Neuronal stem cell (in vitro differentiated cells): ENCODE data around the gene STK38L.

Experiments
- DNase-seq: peaks from one replicate; pipeline ENCODE4 v3.0.0-alpha.2; 2013; ENCODE audit warnings: low spot score
- H2AFZ ChIP-seq: one replicate; pipeline ENCODE4 v1.6.1; 2013; ENCODE audit warnings: mild to moderate bottlenecking, low read length, inconsistent platforms
- H2AK5ac ChIP-seq: 2 replicates; pipeline ENCODE4 v1.6.1; 2013; ENCODE audit warnings: low read depth, mild to moderate bottlenecking, inconsistent platforms, low read length, moderate library complexity, mixed read lengths
- H2BK120ac ChIP-seq: 2 replicates; pipeline ENCODE4 v1.6.1; 2013; ENCODE audit warnings: low read depth, mild to moderate bottlenecking, inconsistent platforms, low read length, moderate library complexity, mixed read lengths
- H2BK12ac ChIP-seq: one replicate; pipeline ENCODE4 v1.6.1; 2013; ENCODE audit warnings: low read length, inconsistent platforms
- H2BK15ac ChIP-seq: 2 replicates; pipeline ENCODE4 v1.6.1; 2013; ENCODE audit warnings: mild to moderate bottlenecking, low read length, inconsistent platforms, mixed read lengths
- H2BK5ac ChIP-seq: one replicate; pipeline ENCODE4 v1.6.1; 2013; ENCODE audit warnings: inconsistent platforms, mild to moderate bottlenecking, low read length, moderate library complexity
- H3K14ac ChIP-seq: one replicate; pipeline ENCODE4 v1.6.1; 2013; ENCODE audit warnings: low read length, inconsistent platforms
- H3K18ac ChIP-seq: 2 replicates; pipeline ENCODE4 v1.6.1; 2013; ENCODE audit warnings: low read length, inconsistent platforms
- H3K23ac ChIP-seq: 2 replicates; pipeline ENCODE4 v1.6.1; 2013; ENCODE audit warnings: low read depth, mild to moderate bottlenecking, mixed read lengths, low read length, inconsistent platforms; ENCODE audit not compliant: poor library complexity
- H3K27ac ChIP-seq: replicated peaks from 3 replicates; pipeline ENCODE4 v1.5.1; 2013; ENCODE audit warnings: low read length, inconsistent platforms
- H3K27me3 ChIP-seq, 3 experiments: 2 replicates each; pipeline ENCODE4 v1.6.1; 2013; ENCODE audit warnings: low read length in 3 of 3, mild to moderate bottlenecking in 2 of 3, inconsistent platforms in 1 of 3, low read depth in 1 of 3, mixed read lengths in 1 of 3, moderate library complexity in 1 of 3; ENCODE audit not compliant: control insufficient read depth in 3 of 3, insufficient read depth in 3 of 3
- H3K36me3 ChIP-seq, 2 donors: replicated peaks in 1 of 2; 2 replicates each; pipeline ENCODE4 v1.6.1; 2013; ENCODE audit warnings: low read length in 2 of 2; ENCODE audit not compliant: control insufficient read depth in 2 of 2, insufficient read depth in 2 of 2
- H3K4ac ChIP-seq: 2 replicates; pipeline ENCODE4 v1.6.1; 2013; ENCODE audit warnings: inconsistent platforms, mild to moderate bottlenecking, low read length, moderate library complexity
- H3K4me1 ChIP-seq, 2 donors: 1 replicate in 1 of 2; 2 replicates in 1 of 2; pipeline ENCODE4 v1.6.1; 2013; ENCODE audit warnings: low read length in 2 of 2, low read depth in 1 of 2; ENCODE audit not compliant: control insufficient read depth in 2 of 2, insufficient read depth in 1 of 2
- H3K4me2 ChIP-seq: one replicate; pipeline ENCODE4 v1.6.1; 2013; ENCODE audit warnings: mild to moderate bottlenecking, low read length, inconsistent platforms; ENCODE audit not compliant: insufficient read depth, poor library complexity, severe bottlenecking
- H3K4me3 ChIP-seq, 2 donors: 2 replicates each; pipeline ENCODE4 v1.5.1; 2013; ENCODE audit warnings: low read length in 2 of 2, mild to moderate bottlenecking in 2 of 2, inconsistent platforms in 1 of 2, moderate library complexity in 1 of 2
- H3K79me1 ChIP-seq: one replicate; pipeline ENCODE4 v1.6.1; 2013; ENCODE audit warnings: low read depth, mild to moderate bottlenecking, inconsistent platforms, low read length, moderate library complexity
- H3K9ac ChIP-seq: one replicate; pipeline ENCODE4 v1.6.1; 2013; ENCODE audit warnings: mild to moderate bottlenecking, low read depth, low read length, inconsistent platforms; ENCODE audit not compliant: poor library complexity
- H3K9me3 ChIP-seq, 2 donors: replicated peaks in 1 of 2; 2 replicates each; pipeline versions ENCODE3 to v1.6.1; 2013; ENCODE audit warnings: low read length in 2 of 2, mild to moderate bottlenecking in 2 of 2, inconsistent platforms in 1 of 2, low read depth in 1 of 2, mixed read lengths in 1 of 2, moderate library complexity in 1 of 2; ENCODE audit not compliant: control insufficient read depth in 2 of 2, insufficient read depth in 1 of 2
- H4K8ac ChIP-seq: one replicate; pipeline ENCODE4 v1.6.1; 2013; ENCODE audit warnings: low read depth, mild to moderate bottlenecking, inconsistent platforms, low read length, moderate library complexity
- H4K91ac ChIP-seq: one replicate; pipeline ENCODE4 v1.6.1; 2013; ENCODE audit warnings: low read length, low read depth, mild to moderate bottlenecking, inconsistent platforms; ENCODE audit not compliant: poor library complexity
- WGBS, 2 donors: extraction: QIAGEN DNeasy Blood & Tissue Kit; methylation state at CpG; one replicate each; pipeline ENCODE4 v1.1.7; 2013; ENCODE audit warnings: missing lambda C conversion rate in 2 of 2, mixed read lengths in 1 of 2; ENCODE audit not compliant: insufficient read length in 2 of 2, insufficient replicate concordance in 1 of 2; ENCODE audit errors: extremely low coverage in 2 of 2; 5-methylcytosine and 5-hydroxymethylcytosine counted together

The STK38L gene

DNA sequence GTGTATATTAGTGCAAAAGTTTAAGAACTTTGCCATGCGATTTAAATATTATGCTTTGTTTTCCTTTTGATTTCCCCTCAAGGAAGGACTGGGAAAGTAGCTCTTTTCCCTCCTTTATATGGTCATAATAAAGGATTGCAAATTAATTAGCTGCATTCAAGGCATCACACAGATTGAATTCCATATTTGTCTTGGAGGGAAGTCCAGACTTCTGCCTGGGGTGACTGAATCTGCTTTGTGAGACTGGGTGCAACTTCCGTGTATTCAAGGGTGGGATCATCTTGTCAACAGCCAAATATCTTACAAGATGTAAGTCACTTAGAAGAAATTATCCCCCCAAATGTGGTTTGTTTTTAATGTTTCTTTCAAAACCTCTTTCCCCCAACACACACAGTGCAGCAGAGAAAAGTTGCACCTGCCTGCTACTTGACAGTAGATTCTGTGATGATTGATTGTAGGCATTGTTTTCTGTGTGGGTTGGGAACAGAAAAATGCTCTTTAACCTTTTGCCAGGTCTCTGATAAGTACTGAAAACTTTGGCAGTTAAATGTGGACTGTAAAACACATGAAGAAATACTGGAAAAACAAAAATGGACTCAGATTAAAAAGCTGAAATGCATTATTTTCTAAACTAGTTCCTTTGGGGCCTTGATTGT lies 28.4 kb downstream of the STK38L start:
- no peak overlapping the region for H4K8ac ChIP-seq
- H3K4me1 ChIP-seq: peaks cover 2 to 15% of the 10 kb centered on the region in 2 donors
- H3K4ac ChIP-seq: no peak overlapping the region
- no peak overlapping the region for H4K91ac ChIP-seq
- H2AK5ac ChIP-seq: no peak overlapping the region
- no peak overlapping the region for H3K4me3 ChIP-seq
- no peak overlapping the region for H2BK120ac ChIP-seq
- DNase-seq: no peak
- no peak overlapping the region for H2BK15ac ChIP-seq
- H3K4me2 ChIP-seq: no peak overlapping the region
- H2BK12ac ChIP-seq: no peak overlapping the region
- no peak overlapping the region for H3K23ac ChIP-seq
- no peak overlapping the region for H2BK5ac ChIP-seq
- H3K27ac ChIP-seq: no peak overlapping the region
- no peak overlapping the region for H3K18ac ChIP-seq
- H3K36me3 ChIP-seq: peaks cover 0 to under 1% of the 10 kb centered on the region in 2 donors
- no CpG with 5 or more reads among the region's 2 CpGs for WGBS, 2 donors
- H2AFZ ChIP-seq: no peak overlapping the region
- H3K14ac ChIP-seq: no peak overlapping the region
- H3K79me1 ChIP-seq: no peaks in the 10 kb centered on the region
- H3K9ac ChIP-seq: no peak overlapping the region
- H3K27me3 ChIP-seq: no peaks in the 10 kb centered on the region
- peaks cover 0 to 13% of the 10 kb centered on the region in 2 donors for H3K9me3 ChIP-seq

DNA sequence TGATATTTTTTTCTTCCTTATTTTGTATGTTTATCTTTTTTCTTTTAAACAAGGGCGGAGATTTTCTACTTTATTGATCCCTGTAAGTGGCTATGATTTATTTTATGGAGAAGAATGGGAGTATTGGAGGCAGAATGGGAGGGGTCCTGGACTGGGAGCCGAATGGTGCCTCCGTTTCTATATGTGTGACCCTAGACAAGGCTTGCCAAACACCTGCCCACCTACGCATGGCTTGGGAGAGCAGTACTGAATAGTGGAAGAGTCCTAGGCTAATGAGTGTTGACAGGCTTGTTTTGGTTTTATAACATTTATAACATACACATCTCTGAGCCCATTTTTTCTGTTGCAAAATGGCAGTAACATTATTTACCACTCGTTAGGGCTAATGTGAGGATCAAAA lies 29.0 kb downstream of the STK38L start:
- no peak overlapping the region for H4K91ac ChIP-seq
- H3K79me1 ChIP-seq: no peaks in the 10 kb centered on the region
- no peak overlapping the region for H2BK12ac ChIP-seq
- H3K9ac ChIP-seq: no peak overlapping the region
- no peak overlapping the region for H3K4ac ChIP-seq
- H2BK15ac ChIP-seq: no peak overlapping the region
- no peaks in the 10 kb centered on the region for H3K27me3 ChIP-seq
- H3K4me3 ChIP-seq: no peak overlapping the region
- no peak overlapping the region for H2AFZ ChIP-seq
- peaks cover 0 to 13% of the 10 kb centered on the region in 2 donors for H3K9me3 ChIP-seq
- no peak overlapping the region for H3K4me2 ChIP-seq
- H3K27ac ChIP-seq: no peak overlapping the region
- H3K4me1 ChIP-seq: peaks cover 4 to 15% of the 10 kb centered on the region in 2 donors
- no peak overlapping the region for H2BK120ac ChIP-seq
- no CpG with 5 or more reads among the region's 5 CpGs for WGBS, 2 donors
- no peak overlapping the region for H3K14ac ChIP-seq
- H2BK5ac ChIP-seq: no peak overlapping the region
- H3K23ac ChIP-seq: no peak overlapping the region
- no peaks in the 10 kb centered on the region for H3K36me3 ChIP-seq
- no peak for DNase-seq
- H3K18ac ChIP-seq: no peak overlapping the region
- H2AK5ac ChIP-seq: no peak overlapping the region
- H4K8ac ChIP-seq: no peak overlapping the region

DNA sequence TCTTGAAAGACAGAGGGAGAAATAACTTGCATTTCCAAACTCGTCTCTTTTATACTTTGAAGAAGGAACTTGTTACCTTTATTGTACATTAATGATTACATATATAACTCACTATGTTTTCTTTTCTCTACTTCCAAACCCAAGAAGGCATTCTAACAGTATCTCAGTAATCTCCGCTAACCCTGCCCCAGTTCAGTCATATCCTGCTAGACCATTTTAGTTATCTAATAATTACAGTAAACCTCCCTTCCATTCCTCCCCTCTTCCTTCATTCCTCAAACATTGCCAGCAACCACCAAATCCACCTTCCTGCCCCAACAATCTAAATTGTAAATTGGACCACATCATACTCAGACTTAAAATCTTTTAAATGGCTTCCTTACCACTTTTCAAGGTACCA lies 30.6 kb downstream of the STK38L start:
- no peaks in the 10 kb centered on the region for H3K36me3 ChIP-seq
- H3K4me2 ChIP-seq: no peak overlapping the region
- no peak overlapping the region for H3K27ac ChIP-seq
- H2BK120ac ChIP-seq: no peak overlapping the region
- DNase-seq: no peak
- H2BK5ac ChIP-seq: no peak overlapping the region
- H3K4ac ChIP-seq: no peak overlapping the region
- peaks cover 4 to 15% of the 10 kb centered on the region in 2 donors for H3K4me1 ChIP-seq
- H2BK12ac ChIP-seq: no peak overlapping the region
- H3K27me3 ChIP-seq: no peaks in the 10 kb centered on the region
- no peak overlapping the region for H3K4me3 ChIP-seq
- no peak overlapping the region for H3K23ac ChIP-seq
- no peak overlapping the region for H2BK15ac ChIP-seq
- H3K18ac ChIP-seq: no peak overlapping the region
- H3K79me1 ChIP-seq: no peaks in the 10 kb centered on the region
- no peak overlapping the region for H2AK5ac ChIP-seq
- H3K14ac ChIP-seq: no peak overlapping the region
- H4K91ac ChIP-seq: no peak overlapping the region
- no peak overlapping the region for H3K9ac ChIP-seq
- H3K9me3 ChIP-seq: peaks cover 0 to 13% of the 10 kb centered on the region in 2 donors
- no peak overlapping the region for H4K8ac ChIP-seq
- WGBS, 2 donors: no CpG with 5 or more reads among the region's 2 CpGs
- no peak overlapping the region for H2AFZ ChIP-seq

DNA sequence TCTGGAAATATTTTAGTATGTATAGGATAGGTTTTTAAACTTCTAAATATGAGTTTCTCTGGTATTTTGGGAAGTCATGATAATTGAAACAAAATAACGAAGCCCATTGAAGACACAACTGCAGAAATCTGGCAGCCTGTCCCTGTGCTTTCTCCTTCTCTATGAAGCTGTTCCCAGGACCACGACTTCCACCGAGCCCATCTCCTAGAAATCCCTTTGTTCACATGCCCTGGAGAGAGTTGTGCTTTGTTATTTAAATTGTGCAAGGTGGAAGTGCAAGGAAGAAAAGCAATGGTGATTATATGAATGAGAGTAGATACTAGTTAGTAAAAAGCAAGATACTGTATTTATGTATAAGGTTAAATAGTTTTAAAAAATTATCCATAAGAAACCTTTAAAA lies 32.2 kb downstream of the STK38L start:
- peaks cover 4 to 15% of the 10 kb centered on the region in 2 donors for H3K4me1 ChIP-seq
- peaks cover 0 to under 1% of the 10 kb centered on the region in 2 donors for H3K9me3 ChIP-seq
- no peak overlapping the region for H3K9ac ChIP-seq
- no peak overlapping the region for H2BK12ac ChIP-seq
- H3K18ac ChIP-seq: no peak overlapping the region
- H2BK15ac ChIP-seq: no peak overlapping the region
- H2BK120ac ChIP-seq: no peak overlapping the region
- no CpG with 5 or more reads among the region's 3 CpGs for WGBS, 2 donors
- H3K4me3 ChIP-seq: no peak overlapping the region
- DNase-seq: no peak
- peaks cover 0 to 3% of the 10 kb centered on the region in 2 donors for H3K36me3 ChIP-seq
- no peak overlapping the region for H3K4ac ChIP-seq
- H3K27ac ChIP-seq: no peak overlapping the region
- no peak overlapping the region for H2AK5ac ChIP-seq
- no peaks in the 10 kb centered on the region for H3K27me3 ChIP-seq
- H3K4me2 ChIP-seq: no peak overlapping the region
- H2AFZ ChIP-seq: no peak overlapping the region
- H4K91ac ChIP-seq: no peak overlapping the region
- H3K79me1 ChIP-seq: no peaks in the 10 kb centered on the region
- H2BK5ac ChIP-seq: no peak overlapping the region
- no peak overlapping the region for H3K14ac ChIP-seq
- H4K8ac ChIP-seq: no peak overlapping the region
- H3K23ac ChIP-seq: no peak overlapping the region
